ENCODE measurements around the gene DNLZ.
"Not testable (repeated sequence)": the region's sequence is repeated elsewhere in the genome, so short reads cannot be mapped to it uniquely, and the experiment has no call there.

DNLZ gene

GRCh38 chr9:136361754-136362449, 1.6 kb downstream of the DNLZ start:
- DNase-seq (ENCODE audit: low read depth in 2 of 3, low spot score in 2 of 3) = no peak

DNA sequence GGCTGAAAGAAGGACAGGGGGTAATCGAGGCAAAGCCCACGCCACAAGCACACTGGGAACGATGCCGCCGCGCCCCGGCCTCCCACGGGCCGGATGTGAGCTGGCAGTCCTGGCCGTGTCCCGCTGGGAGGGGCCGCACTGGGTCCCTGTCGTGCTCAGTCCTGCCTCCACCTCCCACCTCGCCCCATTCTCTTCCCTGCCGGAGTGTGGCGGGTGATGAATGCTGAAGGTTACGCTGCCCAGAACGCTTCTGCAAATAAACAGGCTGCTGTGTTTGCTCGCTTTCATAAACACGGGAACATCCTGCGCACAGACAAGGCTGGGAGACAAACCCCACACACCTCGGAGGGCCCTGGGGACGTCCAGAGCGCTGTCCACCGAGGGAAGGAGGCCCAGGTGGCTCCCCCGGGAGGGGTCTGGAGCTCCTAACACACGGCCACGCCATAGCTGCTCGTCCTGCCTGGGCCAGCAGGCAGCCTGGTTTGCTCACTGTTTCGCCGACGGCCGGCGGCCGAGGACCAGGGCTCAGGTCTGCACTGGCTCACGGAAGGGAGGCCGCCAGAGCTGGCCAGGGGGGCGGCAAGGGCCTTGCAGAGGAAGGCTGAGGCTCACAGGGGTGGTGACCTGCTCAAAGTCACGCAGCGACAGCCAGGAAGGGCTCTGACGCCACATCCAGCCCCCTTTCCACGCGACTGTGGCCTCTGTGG, 2.3 kb downstream of the DNLZ start:
- DNase-seq (ENCODE audit: low read depth in 2 of 3, low spot score in 2 of 3) = no peak

DNA sequence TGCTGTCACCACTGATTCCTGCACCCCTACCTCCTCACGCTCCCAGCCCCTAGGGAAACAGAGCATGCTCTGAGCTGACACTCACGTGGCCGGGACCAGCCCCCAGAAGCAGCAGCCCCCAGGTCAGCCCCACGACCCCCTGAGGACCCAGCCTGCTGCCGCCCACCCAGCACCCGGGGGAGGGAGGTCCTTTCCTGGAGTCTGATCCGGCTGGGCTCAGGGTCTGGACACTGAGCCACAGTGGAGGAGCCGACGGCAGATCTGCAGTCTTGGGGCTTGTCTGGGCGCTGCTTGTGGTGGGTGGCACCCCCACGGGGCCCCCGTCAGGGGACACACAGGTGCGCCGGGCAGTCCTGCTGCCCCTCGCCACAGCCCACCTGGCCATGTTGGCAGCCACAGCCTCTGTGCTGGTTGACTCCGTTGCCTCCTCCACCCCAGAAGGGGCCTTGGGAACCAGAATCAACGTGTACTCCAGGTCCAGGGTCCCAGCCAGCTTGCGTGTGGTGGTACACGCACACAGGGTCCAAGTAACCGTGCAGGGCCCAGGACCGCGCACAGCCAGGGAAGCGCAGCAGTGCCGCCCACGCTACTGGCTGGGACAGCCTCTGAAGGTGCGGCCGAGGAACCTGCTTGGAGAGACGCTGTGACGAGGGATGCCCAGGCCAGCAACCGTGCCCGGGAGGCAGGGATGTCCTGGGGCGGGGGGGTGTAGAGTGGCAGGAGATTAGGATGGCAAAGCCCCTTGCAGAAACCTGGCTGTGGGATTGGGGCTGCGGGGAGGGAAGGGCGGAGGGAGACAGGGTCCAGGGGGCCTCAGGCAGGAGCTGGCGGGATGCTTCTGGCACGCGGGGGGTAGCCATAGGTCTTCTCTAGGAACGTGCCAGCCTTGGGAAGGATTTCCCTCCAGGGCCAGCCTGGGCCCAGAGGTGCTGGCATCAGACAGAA, 3.5 kb downstream of the DNLZ start:
- DNase-seq (ENCODE audit: low read depth in 2 of 3, low spot score in 2 of 3) = no peak

- DNase-seq (ENCODE audit: low read depth in 2 of 3, low spot score in 2 of 3) = no peak
These were observed 4.7 kb downstream of the DNLZ start for GRCh38 chr9:136358888-136359287.

GRCh38 chr9:136358016-136358415, 5.5 kb downstream of the DNLZ start:
- DNase-seq (ENCODE audit: low read depth in 2 of 3, low spot score in 2 of 3) = no peak

- no peak for DNase-seq (ENCODE audit: low read depth in 2 of 3, low spot score in 2 of 3)
These were observed 6.3 kb downstream of the DNLZ start for GRCh38 chr9:136357202-136357725.

DNA sequence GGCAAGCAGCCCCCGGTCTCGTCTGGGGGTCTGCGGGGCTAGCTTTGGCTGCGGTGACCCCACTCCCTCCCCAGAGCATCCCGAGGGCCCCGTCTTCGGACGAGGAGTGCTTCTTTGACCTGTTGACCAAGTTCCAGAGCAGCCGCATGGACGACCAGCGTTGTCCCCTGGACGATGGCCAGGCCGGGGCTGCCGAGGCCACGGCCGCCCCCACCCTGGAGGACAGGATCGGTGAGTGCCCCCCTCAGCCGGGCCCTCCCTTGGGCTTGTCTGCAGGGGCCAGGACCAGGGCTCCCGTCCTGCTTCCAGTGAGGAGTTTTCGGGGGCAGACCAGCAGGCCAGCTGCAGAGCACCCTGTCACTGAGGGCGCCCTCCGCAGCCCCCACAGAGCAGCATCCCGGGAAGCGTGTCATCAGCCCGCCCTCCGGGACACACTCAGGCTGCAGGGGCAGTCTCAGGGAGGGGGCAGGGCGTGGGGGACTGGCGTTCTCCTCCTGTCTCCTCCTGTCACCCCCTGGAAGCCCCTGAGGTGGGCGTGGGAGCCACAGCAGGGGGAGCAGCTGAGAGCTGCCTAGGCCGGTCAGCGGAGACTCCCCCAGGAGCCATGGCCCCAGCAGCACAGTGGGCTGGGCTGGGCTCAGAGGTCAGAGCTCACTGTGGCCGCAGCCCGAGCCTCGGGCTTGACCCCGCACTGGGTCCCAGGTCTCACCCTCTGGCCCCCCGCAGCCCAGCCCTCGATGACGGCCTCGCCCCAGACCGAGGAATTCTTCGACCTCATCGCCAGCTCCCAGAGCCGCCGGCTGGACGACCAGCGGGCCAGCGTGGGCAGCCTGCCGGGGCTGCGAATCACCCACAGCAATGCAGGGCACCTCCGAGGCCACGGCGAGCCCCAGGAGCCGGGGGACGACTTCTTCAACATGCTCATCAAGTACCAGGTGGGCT, 7.7 kb downstream of the DNLZ start:
- no peak for DNase-seq (ENCODE audit: low read depth in 2 of 3, low spot score in 2 of 3)

GRCh38 chr9:136354592-136355085, 8.9 kb downstream of the DNLZ start:
- no peak for DNase-seq (ENCODE audit: low read depth in 2 of 3, low spot score in 2 of 3)

GRCh38 chr9:136353757-136354488, 9.6 kb downstream of the DNLZ start:
- no peak for DNase-seq (ENCODE audit: low read depth in 2 of 3, low spot score in 2 of 3)

GRCh38 chr9:136353088-136353487, 10.5 kb downstream of the DNLZ start:
- DNase-seq (ENCODE audit: low read depth in 2 of 3, low spot score in 2 of 3) = no peak

DNA sequence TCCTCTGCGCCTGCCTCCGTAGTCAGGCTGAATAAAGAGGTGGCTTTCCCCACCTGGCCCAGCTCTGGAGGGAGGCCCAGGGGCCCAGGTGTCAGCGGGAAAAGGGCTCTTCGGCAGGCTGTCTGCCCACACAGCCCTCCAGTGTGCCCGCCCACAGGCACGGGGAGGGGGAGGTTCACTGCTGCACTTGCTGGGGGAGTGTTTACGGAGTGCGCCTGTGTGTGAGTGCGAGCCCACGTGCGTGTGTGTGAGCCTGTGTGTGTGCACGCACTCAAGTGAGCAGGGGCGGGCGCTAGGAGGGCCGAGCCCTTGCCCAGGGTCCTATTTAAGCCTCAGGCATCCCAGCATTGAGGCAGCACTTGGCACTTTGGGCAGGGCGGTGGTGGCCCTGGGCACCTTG, 10.9 kb downstream of the DNLZ start:
- no peak for DNase-seq (ENCODE audit: low read depth in 2 of 3, low spot score in 2 of 3)

GRCh38 chr9:136351868-136352267, 11.7 kb downstream of the DNLZ start:
- DNase-seq (ENCODE audit: low read depth in 2 of 3, low spot score in 2 of 3) = not testable (repeated sequence)

- no peak for DNase-seq (ENCODE audit: low read depth in 2 of 3, low spot score in 2 of 3)
These were observed 12.2 kb downstream of the DNLZ start for GRCh38 chr9:136351252-136351800.

DNA sequence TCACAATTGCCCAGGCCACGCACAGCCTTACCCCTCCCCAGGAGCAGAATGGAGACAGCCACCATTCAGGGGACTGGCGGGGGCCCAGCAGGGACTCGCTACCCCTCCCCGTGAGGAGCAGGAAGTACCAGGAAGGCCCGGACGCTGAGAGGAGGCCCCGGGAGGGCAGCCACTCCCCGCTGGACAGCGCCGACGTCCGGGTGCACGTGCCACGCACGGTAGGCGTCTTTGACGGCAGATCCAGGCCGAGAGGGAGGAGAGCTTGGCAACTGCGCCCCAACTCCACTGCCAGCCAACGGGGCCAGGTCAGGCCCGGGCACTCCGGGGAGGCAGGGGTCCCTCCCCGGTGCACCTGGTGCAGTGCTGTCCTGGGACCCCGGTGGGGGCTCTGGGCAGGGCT, 14.0 kb downstream of the DNLZ start:
- DNase-seq (ENCODE audit: low read depth in 2 of 3, low spot score in 2 of 3) = no peak

DNA sequence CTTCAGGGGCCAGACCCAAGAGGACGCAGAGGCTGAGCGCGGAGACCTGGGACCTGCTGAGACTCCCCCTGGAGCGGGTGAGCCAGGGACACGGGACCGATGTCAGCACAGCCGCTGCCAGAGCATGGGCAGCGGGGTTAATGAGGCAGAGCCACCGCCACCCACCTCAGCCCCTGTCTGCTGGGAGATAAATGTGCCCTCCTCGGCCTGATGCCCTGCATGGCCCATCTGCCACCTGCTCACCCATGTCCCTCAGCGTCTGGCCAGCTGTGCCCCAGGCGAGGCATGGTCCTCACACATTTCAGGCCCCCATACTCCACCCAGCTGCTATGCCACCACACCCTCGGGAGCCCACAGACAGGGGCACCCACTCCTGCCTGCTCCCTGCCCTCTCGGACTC, 14.9 kb downstream of the DNLZ start:
- DNase-seq (ENCODE audit: low read depth in 2 of 3, low spot score in 2 of 3) = no peak

GRCh38 chr9:136347472-136348256, 15.9 kb downstream of the DNLZ start:
- DNase-seq (ENCODE audit: low read depth in 2 of 3, low spot score in 2 of 3) = no peak

DNA sequence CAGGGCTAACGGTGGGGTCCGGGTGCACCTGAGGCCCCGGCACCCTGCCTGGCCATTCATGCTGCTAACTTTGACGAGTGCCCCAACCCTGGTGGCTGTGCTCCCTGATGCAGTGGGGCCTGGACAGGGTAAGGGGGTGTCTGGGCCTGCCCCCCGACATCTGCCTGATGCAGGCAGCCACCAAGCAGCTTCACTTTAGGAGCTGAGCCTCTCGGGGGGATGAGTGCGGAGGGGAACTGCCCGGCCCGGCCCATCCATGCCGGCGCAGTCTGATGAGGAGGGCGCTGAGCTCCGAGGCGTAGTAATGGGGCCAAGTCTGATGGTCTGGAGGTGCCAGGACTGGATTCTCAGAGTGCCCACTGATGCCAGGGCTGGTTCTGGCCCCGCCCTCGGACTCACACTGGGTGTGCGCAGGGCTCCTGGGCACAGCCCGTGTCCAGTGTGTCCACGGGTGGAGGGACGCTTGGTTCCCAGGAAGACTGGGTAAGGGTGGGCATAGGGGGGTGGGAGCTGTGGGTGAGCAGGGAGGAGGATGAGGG, 16.5 kb downstream of the DNLZ start:
- DNase-seq (ENCODE audit: low read depth in 2 of 3, low spot score in 2 of 3) = no peak

DNA sequence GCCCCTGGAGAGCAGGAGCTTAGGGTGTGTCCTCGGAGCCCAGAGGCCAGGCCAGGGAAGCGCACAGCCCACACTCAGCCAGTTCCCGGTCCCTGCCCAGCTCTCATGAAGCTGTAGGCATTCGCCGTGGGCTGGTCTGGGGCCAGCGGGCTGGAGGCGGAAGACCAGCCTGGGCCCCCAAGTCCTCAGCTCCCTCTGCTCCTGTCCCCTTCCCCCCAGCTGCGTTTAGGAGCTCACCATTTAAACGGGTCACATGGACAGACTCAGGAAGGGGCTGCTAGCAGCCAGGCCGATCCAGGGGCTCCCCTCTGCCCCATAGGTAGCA, 17.4 kb downstream of the DNLZ start:
- DNase-seq (ENCODE audit: low read depth in 2 of 3, low spot score in 2 of 3) = no peak

Data from activated CD8-positive, alpha-beta memory T cell treated with anti-CD3 and anti-CD28 coated beads for 48 hours (primary cell).